Right lobe of liver (tissue), 4 donors: ENCODE results near the gene MYH10.

Experiments used
- CTCF ChIP-seq, 4 donors: fragments of 200-600 bp in 3 of 4; fragments of 450-650 bp in 1 of 4; IDR thresholded peaks; one replicate each; pipeline versions ENCODE4 v1.5.1 to v1.8.0; 2016 to 2022; ENCODE audit warnings: antibody characterized with exemption in 4 of 4, mild to moderate bottlenecking in 2 of 4
- POLR2A ChIP-seq: fragments of 450-650 bp; IDR thresholded peaks from one replicate; pipeline ENCODE4 v1.6.1; 2017; ENCODE audit warnings: antibody characterized with exemption, mild to moderate bottlenecking
- donor health status: DM: no; HTN: no; CAD: no.
- donor health status: DM: no; HTN: no; CAD: no.
- donor health status: DM: no; HTN: yes; CAD: no.

GRCh38 chr17:8430966-8431365 is 199.6 kb downstream of the MYH10 start:
- TF ChIP-seq CTCF (IDR thresholded peaks at IDR 0.05): peak in 2 of 4 donors; percentile 5 to 13
- TF ChIP-seq POLR2A: peak; percentile 38
